ENCODE measurements around the gene SH3D21. TPM values are rescaled to one million over a fixed set of nuclear protein-coding genes. Genes with fewer than 3 reads are reported as not detected.

Gene SH3D21
- total and polyA plus RNA-seq, 2 of the 8 experiments (the other 6 are each of a cell fraction or from before 2014, with no cell fraction given): 3.4 to 8.6 TPM

GRCh38 chr1:36306210-36306901 is at the start of gene SH3D21 (continued):
- TF ChIP-seq ATF2 (IDR thresholded peaks at IDR 0.05; ENCODE audit: low read length) (no peak), SP2 (IDR thresholded peaks at IDR 0.05; ENCODE audit: low read length) (no peak), CTCF (IDR thresholded peaks at IDR 0.05; ENCODE audit: control extremely low read depth in 1 of 3, insufficient read depth in 1 of 3, low read depth in 1 of 3, low read length in 3 of 3) (peak in 1 of 3 experiments; percentile 9; a peak in 2 of 4 replicates), TAF7 (optimal IDR thresholded peaks at IDR 0.05; ENCODE audit: borderline replicate concordance, low read depth, low read length) (peak; percentile 34)
- TF ChIP-seq, protein P1, sequence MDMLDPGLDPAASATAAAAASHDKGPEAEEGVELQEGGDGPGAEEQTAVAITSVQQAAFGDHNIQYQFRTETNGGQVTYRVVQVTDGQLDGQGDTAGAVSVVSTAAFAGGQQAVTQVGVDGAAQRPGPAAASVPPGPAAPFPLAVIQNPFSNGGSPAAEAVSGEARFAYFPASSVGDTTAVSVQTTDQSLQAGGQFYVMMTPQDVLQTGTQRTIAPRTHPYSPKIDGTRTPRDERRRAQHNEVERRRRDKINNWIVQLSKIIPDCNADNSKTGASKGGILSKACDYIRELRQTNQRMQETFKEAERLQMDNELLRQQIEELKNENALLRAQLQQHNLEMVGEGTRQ (IDR thresholded peaks at IDR 0.05; ENCODE audit: low read length): no peak
